Osteoblast (primary cell): ENCODE measurements around the gene TAOK2. TPM values are rescaled to one million over a fixed set of nuclear protein-coding genes. Genes with fewer than 3 reads are reported as not detected.
A peak's percentile ranks its signal among the peaks of the same experiment; 100 is the strongest.

Experiments used
- DNase-seq: peaks from one replicate; pipeline ENCODE4 v3.0.0; 2011; ENCODE audit warnings: low spot score, mixed read lengths; ENCODE audit not compliant: insufficient read length; ENCODE audit errors: missing footprints
- H2AFZ ChIP-seq: 2 replicates; pipeline ENCODE4 v1.6.0; 2011; ENCODE audit warnings: mild to moderate bottlenecking, low read length
- H3K27ac ChIP-seq: 2 replicates; pipeline ENCODE4 v1.5.1; 2011; ENCODE audit warnings: mild to moderate bottlenecking, low read depth, low read length, moderate library complexity
- H3K27me3 ChIP-seq: 2 replicates; pipeline ENCODE4 v1.6.0; 2012; ENCODE audit warnings: mild to moderate bottlenecking, control low read depth, inconsistent platforms, low read length, moderate library complexity; ENCODE audit not compliant: insufficient read depth
- H3K36me3 ChIP-seq: 2 replicates; pipeline ENCODE4 v1.5.1; 2011; ENCODE audit warnings: mild to moderate bottlenecking, low read length, control low read depth, moderate library complexity; ENCODE audit not compliant: insufficient read depth
- H3K4me1 ChIP-seq: 2 replicates; pipeline ENCODE4 v1.5.1; 2011; ENCODE audit warnings: mild to moderate bottlenecking, low read length, control low read depth, moderate library complexity; ENCODE audit not compliant: insufficient read depth
- H3K4me2 ChIP-seq: 2 replicates; pipeline ENCODE4 v1.6.0; 2011; ENCODE audit warnings: mild to moderate bottlenecking, low read length; ENCODE audit not compliant: insufficient read depth
- H3K4me3 ChIP-seq: fragments of 200-600 bp; sonication (generic); 3 replicates; pipeline ENCODE4 v1.5.1; 2012; ENCODE audit warnings: mild to moderate bottlenecking, low read length, inconsistent platforms; ENCODE audit not compliant: insufficient read depth
- H3K79me2 ChIP-seq: 2 replicates; pipeline ENCODE4 v1.6.0; 2012; ENCODE audit warnings: mild to moderate bottlenecking, low read length, control low read depth, inconsistent platforms; ENCODE audit not compliant: insufficient read depth
- H3K9me3 ChIP-seq: 2 replicates; pipeline ENCODE4 v1.5.1; 2011; ENCODE audit warnings: low read depth, low read length, control low read depth
- H4K20me1 ChIP-seq: 2 replicates; pipeline ENCODE4 v1.6.0; 2012; ENCODE audit warnings: mild to moderate bottlenecking, low read length, control low read depth; ENCODE audit not compliant: insufficient read depth
- total RNA-seq: library from RNA; depleted of rRNA; stranded (reverse); fragments of >200 nt; gene quantifications from 2 replicates; pipeline ENCODE4 v1.2.3, GENCODE V29; 2012
- TF ChIP-seq, protein P1 (sequence below): IDR thresholded peaks from 2 replicates; pipeline ENCODE4 v1.5.1; 2011; ENCODE audit warnings: mild to moderate bottlenecking, low read depth, low read length, moderate library complexity; ENCODE audit errors: extremely low read depth

The TAOK2 gene
- total RNA-seq, 1 donor = 39.1 TPM

DNA sequence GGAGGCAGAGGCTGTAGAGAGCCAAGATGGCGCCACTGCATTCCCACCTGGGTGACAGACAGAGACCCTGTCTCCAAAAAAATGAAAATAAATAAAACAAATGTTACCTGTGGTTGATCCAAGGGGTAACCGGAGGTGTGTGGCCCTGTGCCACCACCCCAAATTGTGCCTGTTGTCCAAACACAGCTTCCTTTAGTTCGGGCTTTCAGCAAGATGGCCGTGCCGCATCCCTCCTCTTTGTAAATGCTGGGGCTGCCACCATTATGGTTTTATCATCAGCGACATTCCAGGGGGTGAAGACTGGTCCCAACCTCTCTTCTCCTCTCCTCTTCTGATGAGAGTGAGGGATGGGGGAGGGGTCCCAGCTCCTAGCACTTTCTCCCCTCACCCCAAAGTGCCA is 49.2 kb downstream of the TAOK2 start, which contains the start of gene C16orf92:
Gene C16orf92 (plus strand): TSS at position 312 of the 400 bp plus-strand sequence. CDS start 143 bp downstream, outside the sequence.
- Histone ChIP-seq H2AFZ (no peak within 1 kb of the TSS), H3K79me2 (no peaks in the 10 kb centered on the region), H3K4me3 (no peak within 1 kb of the TSS), H3K4me2 (no peak within 1 kb of the TSS), H3K4me1 (no peaks in the 10 kb centered on the region), H3K27ac (no peak within 1 kb of the TSS), H4K20me1 (no peaks in the 10 kb centered on the region), H3K27me3 (peaks cover 10% of the 10 kb centered on the region), H3K36me3 (no peaks in the 10 kb centered on the region), H3K9me3 (no peaks in the 10 kb centered on the region)
- peak; percentile 18 for DNase-seq
- TF ChIP-seq, protein P1, sequence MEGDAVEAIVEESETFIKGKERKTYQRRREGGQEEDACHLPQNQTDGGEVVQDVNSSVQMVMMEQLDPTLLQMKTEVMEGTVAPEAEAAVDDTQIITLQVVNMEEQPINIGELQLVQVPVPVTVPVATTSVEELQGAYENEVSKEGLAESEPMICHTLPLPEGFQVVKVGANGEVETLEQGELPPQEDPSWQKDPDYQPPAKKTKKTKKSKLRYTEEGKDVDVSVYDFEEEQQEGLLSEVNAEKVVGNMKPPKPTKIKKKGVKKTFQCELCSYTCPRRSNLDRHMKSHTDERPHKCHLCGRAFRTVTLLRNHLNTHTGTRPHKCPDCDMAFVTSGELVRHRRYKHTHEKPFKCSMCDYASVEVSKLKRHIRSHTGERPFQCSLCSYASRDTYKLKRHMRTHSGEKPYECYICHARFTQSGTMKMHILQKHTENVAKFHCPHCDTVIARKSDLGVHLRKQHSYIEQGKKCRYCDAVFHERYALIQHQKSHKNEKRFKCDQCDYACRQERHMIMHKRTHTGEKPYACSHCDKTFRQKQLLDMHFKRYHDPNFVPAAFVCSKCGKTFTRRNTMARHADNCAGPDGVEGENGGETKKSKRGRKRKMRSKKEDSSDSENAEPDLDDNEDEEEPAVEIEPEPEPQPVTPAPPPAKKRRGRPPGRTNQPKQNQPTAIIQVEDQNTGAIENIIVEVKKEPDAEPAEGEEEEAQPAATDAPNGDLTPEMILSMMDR = no peak

DNA sequence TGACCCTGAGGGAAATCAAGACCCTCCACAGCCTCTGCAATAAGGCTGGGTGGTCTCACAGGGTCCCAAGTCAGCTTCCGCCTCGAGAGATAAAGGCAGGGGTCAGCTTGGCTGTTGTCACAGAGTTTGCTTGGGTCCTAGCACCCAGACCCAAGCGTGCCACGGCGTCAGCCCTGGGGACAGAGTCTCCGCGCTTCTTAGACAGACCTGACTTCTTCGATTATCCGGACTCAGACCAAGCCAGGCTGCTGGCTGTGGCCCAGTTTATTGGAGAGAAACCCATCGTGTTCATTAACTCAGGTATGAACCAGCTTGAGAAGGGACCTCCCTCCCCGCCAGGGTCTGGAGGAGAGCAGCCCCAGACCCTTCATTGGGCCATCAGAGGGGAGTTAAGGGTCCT is 49.9 kb downstream of the TAOK2 start:
- Histone ChIP-seq H2AFZ (no peak overlapping the region), H3K27me3 (peaks cover 12% of the 10 kb centered on the region), H3K36me3 (no peaks in the 10 kb centered on the region), H3K4me1 (no peaks in the 10 kb centered on the region), H4K20me1 (no peaks in the 10 kb centered on the region), H3K27ac (no peak overlapping the region), H3K79me2 (no peaks in the 10 kb centered on the region), H3K4me2 (no peak overlapping the region), H3K4me3 (no peak overlapping the region), H3K9me3 (no peaks in the 10 kb centered on the region)
- TF ChIP-seq, protein P1 = no peak
- no peak for DNase-seq

DNA sequence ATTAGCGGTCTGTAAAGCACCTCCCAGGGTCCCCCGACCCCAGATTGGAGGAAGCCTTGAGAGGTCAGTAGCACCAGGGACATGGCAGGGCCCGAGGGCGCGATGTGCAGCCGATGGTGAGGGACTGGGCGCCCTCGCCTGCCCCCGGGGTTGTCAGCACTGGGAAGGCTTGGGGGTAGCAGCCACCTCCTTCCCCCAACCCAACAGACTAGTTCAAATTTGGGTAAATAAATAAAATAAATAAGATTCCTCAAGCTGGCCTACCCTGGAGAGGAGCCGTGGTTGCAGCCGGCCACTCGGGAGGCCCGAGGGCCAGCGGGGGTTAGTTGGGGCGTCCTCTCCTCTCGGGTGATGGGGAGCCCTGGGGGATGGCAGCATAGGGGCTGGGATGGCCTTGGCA is 50.8 kb downstream of the TAOK2 start:
- peak; percentile 47 for DNase-seq
- no peaks in the 10 kb centered on the region for H3K9me3 ChIP-seq
- H3K27ac ChIP-seq = no peak overlapping the region
- no peaks in the 10 kb centered on the region for H3K4me1 ChIP-seq
- H3K36me3 ChIP-seq = no peaks in the 10 kb centered on the region
- TF ChIP-seq, protein P1 = no peak
- no peaks in the 10 kb centered on the region for H3K79me2 ChIP-seq
- peaks cover 21% of the 10 kb centered on the region for H3K27me3 ChIP-seq
- no peaks in the 10 kb centered on the region for H4K20me1 ChIP-seq
- H2AFZ ChIP-seq = no peak overlapping the region
- H3K4me2 ChIP-seq = no peak overlapping the region
- no peak overlapping the region for H3K4me3 ChIP-seq

DNA sequence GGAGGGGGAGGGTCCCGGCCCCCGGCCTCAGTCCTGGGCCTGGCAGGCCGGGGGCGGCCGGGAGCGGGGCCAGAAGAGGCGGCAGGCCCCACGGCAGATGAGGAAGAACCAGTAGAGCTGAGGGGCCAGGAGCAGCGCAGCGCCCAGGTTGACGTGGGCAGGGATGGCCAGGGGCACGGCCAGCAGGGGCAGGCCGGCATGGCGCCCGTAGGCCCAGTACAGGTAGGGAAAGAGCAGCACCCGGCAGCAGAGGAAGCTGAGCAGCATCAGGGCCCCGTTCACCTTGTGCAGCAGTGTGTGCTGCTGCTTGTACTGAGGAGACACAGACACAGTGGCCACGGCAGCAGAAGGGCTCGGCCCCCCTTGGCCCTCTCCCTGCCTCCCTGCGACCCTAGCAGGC is 51.5 kb downstream of the TAOK2 start:
- no peak overlapping the region for H3K4me3 ChIP-seq
- no peaks in the 10 kb centered on the region for H3K9me3 ChIP-seq
- no peaks in the 10 kb centered on the region for H3K79me2 ChIP-seq
- no peak overlapping the region for H3K27ac ChIP-seq
- no peak overlapping the region for H3K4me2 ChIP-seq
- H2AFZ ChIP-seq = no peak overlapping the region
- H3K36me3 ChIP-seq = no peaks in the 10 kb centered on the region
- no peaks in the 10 kb centered on the region for H3K4me1 ChIP-seq
- H4K20me1 ChIP-seq = no peaks in the 10 kb centered on the region
- H3K27me3 ChIP-seq = peaks cover 28% of the 10 kb centered on the region
- peak; percentile 27 for DNase-seq
- TF ChIP-seq, protein P1 = no peak
